Esophagus (tissue), 2 donors: ENCODE results near the gene ABHD16A. TPM values are rescaled to one million over a fixed set of nuclear protein-coding genes. Genes with fewer than 3 reads are reported as not detected.
A peak's percentile ranks its signal among the peaks of the same experiment; 100 is the strongest.

Source experiments
- H3K27ac ChIP-seq, 2 donors: one replicate each; pipeline ENCODE4 v1.5.1; 2013; ENCODE audit warnings: low read depth in 2 of 2, mild to moderate bottlenecking in 2 of 2, inconsistent platforms in 1 of 2, low read length in 1 of 2, moderate library complexity in 1 of 2
- H3K27me3 ChIP-seq, 2 donors: one replicate each; pipeline ENCODE4 v1.6.1; 2013; ENCODE audit warnings: low read length in 2 of 2, control low read depth in 1 of 2, mild to moderate bottlenecking in 1 of 2; ENCODE audit not compliant: insufficient read depth in 2 of 2, control insufficient read depth in 1 of 2
- H3K36me3 ChIP-seq, 2 donors: one replicate each; pipeline ENCODE4 v1.6.1; 2013; ENCODE audit warnings: low read length in 1 of 2; ENCODE audit not compliant: control insufficient read depth in 2 of 2, insufficient read depth in 2 of 2
- H3K4me1 ChIP-seq, 2 donors: one replicate each; pipeline ENCODE4 v1.6.1; 2013; ENCODE audit warnings: low read length in 1 of 2; ENCODE audit not compliant: control insufficient read depth in 2 of 2, insufficient read depth in 2 of 2
- H3K4me3 ChIP-seq, 2 donors: one replicate each; pipeline ENCODE4 v1.5.1; 2013; ENCODE audit warnings: low read length in 2 of 2, mild to moderate bottlenecking in 2 of 2, low read depth in 1 of 2, moderate library complexity in 1 of 2
- H3K9me3 ChIP-seq, 2 donors: one replicate each; pipeline ENCODE4 v1.6.1; 2013; ENCODE audit warnings: mild to moderate bottlenecking in 2 of 2, low read depth in 1 of 2, low read length in 1 of 2, moderate library complexity in 1 of 2; ENCODE audit not compliant: control insufficient read depth in 2 of 2, insufficient read depth in 1 of 2
- WGBS, 2 donors: extraction: QIAGEN DNeasy Blood & Tissue Kit; methylation state at CpG; one replicate each; pipeline ENCODE4 v1.1.7; 2013; 5-methylcytosine and 5-hydroxymethylcytosine counted together
- polyA plus RNA-seq, 2 donors: library from polyadenylated mRNA; stranded (reverse); fragments of 200-250 nt; gene quantifications; one replicate each; pipeline ENCODE4 v1.2.3, GENCODE V29; 2013
- donor health status: healthy with polysubstance abuse.
- donor health status: Bipolar disorder and iron deficiency.

Gene ABHD16A
- polyA plus RNA-seq, 2 donors: 30.0 to 40.1 TPM

DNA sequence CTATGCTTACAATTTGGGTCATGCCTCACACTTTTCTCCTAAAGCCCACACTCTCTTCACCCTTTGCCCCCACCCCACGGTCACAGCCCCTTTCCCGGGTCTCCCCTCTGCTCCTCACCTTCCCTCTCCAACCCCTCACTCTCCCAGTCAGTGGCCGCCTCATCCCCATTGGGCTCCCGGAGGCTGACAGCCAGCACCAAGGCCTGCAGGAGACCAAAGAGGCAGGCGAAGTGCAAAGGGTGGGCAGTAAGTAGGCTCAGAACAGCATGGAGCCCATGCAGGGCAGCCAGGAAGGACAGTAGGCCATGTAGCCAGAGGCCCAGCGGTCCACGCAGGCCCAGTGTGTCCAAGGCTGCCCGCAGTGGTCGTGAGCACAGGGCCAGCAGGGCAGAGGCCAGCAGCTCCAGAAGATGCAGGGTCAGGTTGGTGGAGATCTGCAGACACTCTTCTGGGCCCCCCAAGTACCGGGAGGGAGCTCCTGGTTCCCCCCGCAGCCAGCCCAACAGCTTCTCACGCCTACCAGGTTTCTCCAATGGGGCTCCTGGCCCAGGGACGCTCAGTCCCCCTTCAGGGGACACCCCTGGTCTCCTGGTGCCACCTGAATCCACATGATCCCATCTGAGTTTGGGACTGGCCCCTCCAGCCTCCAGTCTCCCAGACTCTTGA lies 44.0 kb downstream of the ABHD16A start:
- WGBS, 2 donors: 78 to 79% methylated on average over 13 of the region's 13 CpGs
- H3K4me3 ChIP-seq: peak overlapping the region; percentile 71 to 88
- H3K27me3 ChIP-seq: no peaks in the 10 kb centered on the region
- peak overlapping the region; percentile 94 to 95 for H3K27ac ChIP-seq
- peaks cover 0 to 13% of the 10 kb centered on the region in 2 donors for H3K36me3 ChIP-seq
- H3K4me1 ChIP-seq: peaks cover 15 to 21% of the 10 kb centered on the region in 2 donors
- no peaks in the 10 kb centered on the region for H3K9me3 ChIP-seq

DNA sequence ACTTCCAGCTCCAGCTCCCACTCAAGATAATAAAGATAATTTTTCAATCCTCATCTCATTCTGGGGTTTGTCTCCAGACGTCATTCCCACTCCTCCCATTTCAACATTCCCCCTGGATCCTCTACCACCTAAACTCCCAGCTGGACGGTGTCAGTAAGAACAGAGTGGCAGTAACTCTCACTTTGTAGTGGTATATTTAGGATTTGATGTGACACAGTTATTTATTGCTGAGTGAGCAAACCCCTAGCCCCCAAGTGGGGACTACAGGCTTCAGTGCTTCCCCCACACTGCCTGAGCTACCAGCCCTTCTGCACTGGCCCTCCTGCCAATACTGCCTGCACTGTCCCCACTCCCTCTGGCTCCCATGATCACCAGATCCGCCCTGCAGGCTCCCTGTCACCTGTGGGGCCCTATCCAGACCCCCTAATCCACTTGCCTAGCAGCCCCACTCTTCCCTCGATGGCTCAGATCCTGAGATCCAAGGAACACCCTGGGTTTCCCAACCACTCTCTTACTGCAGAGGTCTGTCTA lies 44.9 kb downstream of the ABHD16A start:
- no peaks in the 10 kb centered on the region for H3K27me3 ChIP-seq
- H3K4me3 ChIP-seq: no peak overlapping the region
- H3K9me3 ChIP-seq: no peaks in the 10 kb centered on the region
- H3K36me3 ChIP-seq: peaks cover 0 to 13% of the 10 kb centered on the region in 2 donors
- peaks cover 12 to 19% of the 10 kb centered on the region in 2 donors for H3K4me1 ChIP-seq
- 72 to 75% methylated on average over 4 of the region's 4 CpGs for WGBS, 2 donors
- H3K27ac ChIP-seq: no peak overlapping the region

DNA sequence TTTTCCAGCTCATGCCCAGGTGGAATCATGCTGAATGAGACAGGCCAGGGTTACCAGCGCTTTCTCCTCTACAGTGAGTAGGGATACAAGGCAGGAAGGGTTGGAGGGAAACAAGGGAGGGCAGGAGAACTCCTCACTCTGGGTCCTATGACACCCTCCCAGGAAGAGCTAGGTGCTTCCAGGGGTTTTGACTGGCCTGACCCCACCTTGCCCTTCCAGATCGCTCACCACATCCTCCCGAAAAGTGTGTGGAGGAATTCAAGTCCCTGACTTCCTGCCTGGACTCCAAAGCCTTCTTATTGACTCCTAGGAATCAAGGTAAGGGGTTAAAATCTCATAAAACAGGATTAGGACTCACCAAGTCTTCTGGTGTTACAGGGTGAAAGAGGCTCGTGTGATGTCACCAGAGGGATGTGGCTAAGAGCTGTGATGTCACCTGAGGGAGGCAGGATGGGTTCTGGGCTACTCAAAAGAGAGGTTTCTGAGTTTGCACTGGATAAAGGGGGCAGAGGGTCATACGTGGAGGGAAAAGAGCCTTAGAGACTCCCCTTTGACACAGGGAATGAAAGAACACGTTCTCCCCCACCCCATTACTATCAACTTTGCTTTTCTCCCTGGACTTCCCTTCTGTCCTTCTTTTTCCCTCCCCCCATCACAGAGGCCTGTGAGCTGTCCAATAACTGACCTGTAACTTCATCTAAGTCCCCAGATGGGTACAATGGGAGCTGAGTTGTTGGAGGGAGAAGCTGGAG lies 45.5 kb downstream of the ABHD16A start:
- peaks cover 0 to 13% of the 10 kb centered on the region in 2 donors for H3K36me3 ChIP-seq

DNA sequence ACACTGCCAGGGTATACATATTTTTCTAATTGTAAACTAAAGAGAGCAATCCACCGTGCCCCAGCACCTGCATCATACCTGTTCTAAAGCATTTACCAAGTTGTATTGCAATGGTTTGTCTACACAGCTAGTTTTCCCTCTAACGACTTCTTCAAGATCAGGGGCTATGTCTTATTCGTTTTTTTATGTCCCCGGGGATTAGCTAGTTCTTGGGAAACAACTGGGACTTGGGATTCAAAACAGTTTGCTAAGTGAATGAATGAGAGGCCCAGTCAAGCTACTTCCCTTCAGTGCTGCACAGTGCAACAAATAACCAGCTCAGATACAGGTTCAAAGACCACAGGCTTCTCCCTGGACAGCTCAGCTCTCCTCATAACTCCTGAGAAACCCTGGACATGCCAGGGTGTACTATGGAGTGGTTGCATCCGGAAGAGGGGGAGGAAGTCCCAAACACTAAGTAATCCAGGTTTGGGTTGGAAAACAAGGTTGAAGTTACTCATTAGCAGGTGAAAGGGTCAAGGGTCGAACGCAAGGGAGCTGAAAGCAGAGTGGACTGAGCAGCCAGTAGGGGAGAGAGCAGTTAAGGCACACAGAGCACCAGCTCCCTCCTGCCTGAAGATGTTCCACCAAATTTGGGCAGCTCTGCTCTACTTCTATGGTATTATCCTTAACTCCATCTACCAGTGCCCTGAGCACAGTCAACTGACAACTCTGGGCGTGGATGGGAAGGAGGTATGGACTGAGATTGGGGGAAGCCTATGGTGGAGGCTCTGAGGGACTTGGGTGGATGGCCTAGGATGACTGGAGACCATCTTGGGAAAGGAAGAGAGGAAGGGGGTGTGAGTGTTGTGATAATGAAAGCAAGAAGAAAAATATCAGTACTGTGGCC lies 47.5 kb downstream of the ABHD16A start, which contains the start of gene APOM:
Gene APOM, plus strand, starts transcription at position 546 of the 889 bp plus-strand sequence. Its CDS starts 73 bp downstream, at position 619.
- Histone ChIP-seq H3K36me3 (peaks cover 0 to 8% of the 10 kb centered on the region in 2 donors), H3K4me1 (peaks cover 12 to 18% of the 10 kb centered on the region in 2 donors), H3K27ac (no peak within 1 kb of the TSS), H3K27me3 (no peaks in the 10 kb centered on the region), H3K4me3 (no peak within 1 kb of the TSS), H3K9me3 (no peaks in the 10 kb centered on the region)
- 67 to 81% methylated on average over 8 of the region's 8 CpGs for WGBS, 2 donors

More for the DNA sequence above, 45.5 kb downstream of the ABHD16A start:
- H3K27me3 ChIP-seq: no peaks in the 10 kb centered on the region
- 69 to 79% methylated on average over 6 of the region's 6 CpGs for WGBS, 2 donors
- H3K4me3 ChIP-seq: no peak overlapping the region
- H3K4me1 ChIP-seq: peaks cover 12 to 16% of the 10 kb centered on the region in 2 donors
- H3K27ac ChIP-seq: no peak overlapping the region
- no peaks in the 10 kb centered on the region for H3K9me3 ChIP-seq

GRCh38 chr6:31654574-31655348 lies 48.4 kb downstream of the ABHD16A start:
- no peaks in the 10 kb centered on the region for H3K27me3 ChIP-seq

DNA sequence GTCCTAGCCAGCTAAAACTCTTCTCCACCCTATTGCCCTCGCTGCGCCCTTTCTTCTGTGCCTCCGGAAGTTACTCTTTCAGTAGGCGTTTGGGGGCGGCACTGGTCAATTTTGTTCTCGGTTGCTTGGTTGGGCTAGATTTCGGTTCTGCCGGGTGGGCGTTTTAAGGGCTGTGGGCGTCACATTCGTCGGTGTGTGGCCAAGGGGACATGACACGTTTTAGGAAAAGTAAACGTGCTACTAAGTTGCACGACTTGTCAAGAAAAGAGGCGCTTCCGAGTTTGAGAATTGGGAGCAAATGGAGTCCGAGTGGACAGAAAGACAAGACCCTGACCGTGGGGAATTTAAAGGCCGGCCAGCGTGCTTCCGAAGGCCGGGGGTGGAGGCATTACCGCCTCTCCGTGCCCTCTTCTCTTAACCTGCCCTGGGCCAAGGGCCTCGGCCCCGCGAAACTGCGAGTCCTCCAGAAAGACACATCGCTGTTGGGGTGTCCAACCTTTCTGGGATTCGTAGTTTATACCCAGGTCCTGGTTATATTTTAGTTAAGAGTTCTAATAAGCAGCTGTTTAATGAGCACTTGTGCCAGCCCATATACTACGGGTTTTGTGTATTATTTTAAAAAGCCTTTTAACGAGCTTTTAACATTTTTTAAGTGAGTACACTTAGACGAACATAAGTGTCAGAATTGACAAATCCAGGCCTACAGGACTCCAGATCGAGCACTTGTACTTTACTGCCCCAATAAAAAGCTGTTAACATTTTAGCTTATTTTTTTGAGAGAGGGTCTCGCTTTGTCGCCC lies 50.0 kb downstream of the ABHD16A start:
- Histone ChIP-seq H3K36me3 (peaks cover 10 to 18% of the 10 kb centered on the region in 2 donors), H3K9me3 (no peaks in the 10 kb centered on the region), H3K27me3 (no peaks in the 10 kb centered on the region), H3K27ac (peak overlapping the region; percentile 99 to 100), H3K4me3 (peak overlapping the region; percentile 64 to 76), H3K4me1 (peaks cover 0 to 5% of the 10 kb centered on the region in 2 donors)
- 7 to 8% methylated on average over 37 of the region's 37 CpGs for WGBS, 2 donors

More at GRCh38 chr6:31654574-31655348, 48.4 kb downstream of the ABHD16A start:
- H3K9me3 ChIP-seq: no peaks in the 10 kb centered on the region
- H3K4me3 ChIP-seq: no peak overlapping the region
- WGBS, 2 donors: 88 to 90% methylated on average over 8 of the region's 8 CpGs
- peaks cover 0 to 8% of the 10 kb centered on the region in 2 donors for H3K36me3 ChIP-seq
- peaks cover 12 to 18% of the 10 kb centered on the region in 2 donors for H3K4me1 ChIP-seq
- H3K27ac ChIP-seq: no peak overlapping the region

DNA sequence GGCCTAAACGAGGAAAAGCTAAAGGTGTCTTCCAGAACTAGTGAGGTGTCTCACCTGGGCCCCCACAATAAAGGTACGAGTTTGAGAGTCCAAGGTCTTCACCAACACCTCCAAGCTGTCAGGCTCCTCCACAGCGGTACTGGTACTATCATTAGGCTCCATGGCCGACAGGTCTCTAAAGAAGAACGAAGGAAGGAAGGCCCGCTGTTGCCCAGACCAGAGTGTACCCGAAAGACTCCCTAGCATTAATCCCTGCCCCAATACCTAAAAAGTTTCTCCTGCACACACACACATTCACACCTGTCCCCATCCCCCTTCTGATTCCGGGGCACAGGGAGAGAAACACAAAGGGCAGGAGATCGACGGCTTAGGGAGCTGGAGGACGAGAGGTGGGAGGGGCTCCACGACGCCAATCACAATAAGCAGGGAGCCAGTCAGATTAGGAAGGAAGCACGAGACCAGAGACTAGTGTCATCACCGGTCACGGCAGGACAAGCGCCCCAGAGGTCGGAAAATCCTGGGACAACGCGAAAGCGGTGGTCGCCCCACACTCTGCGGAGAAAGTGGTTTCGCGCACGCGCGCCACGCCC lies 51.4 kb downstream of the ABHD16A start:
- H3K4me3 ChIP-seq: peak overlapping the region; percentile 64 to 76
- H3K36me3 ChIP-seq: peaks cover 15 to 22% of the 10 kb centered on the region in 2 donors
- peak overlapping the region; percentile 99 to 100 for H3K27ac ChIP-seq
- peaks cover 0 to 5% of the 10 kb centered on the region in 2 donors for H3K4me1 ChIP-seq
- 1 to 2% methylated on average over 29 of the region's 29 CpGs for WGBS, 2 donors
- no peaks in the 10 kb centered on the region for H3K9me3 ChIP-seq
- H3K27me3 ChIP-seq: no peaks in the 10 kb centered on the region

GRCh38 chr6:31645325-31645724 lies 57.8 kb downstream of the ABHD16A start:
- Histone ChIP-seq H3K27ac (no peak overlapping the region), H3K9me3 (no peaks in the 10 kb centered on the region), H3K27me3 (no peaks in the 10 kb centered on the region), H3K4me1 (peaks cover 0 to 2% of the 10 kb centered on the region in 2 donors), H3K4me3 (no peak overlapping the region), H3K36me3 (peaks cover 47 to 67% of the 10 kb centered on the region in 2 donors)
- 95% methylated on average over 9 of the region's 9 CpGs for WGBS, 2 donors
